BLaER1 (cell line): ENCODE data around the gene SUSD2.
A peak's percentile ranks its signal among the peaks of the same experiment; 100 is the strongest.
"Not testable (repeated sequence)": the region's sequence is repeated elsewhere in the genome, so short reads cannot be mapped to it uniquely, and the experiment has no call there.

ENCODE experiments used
- H3K27ac ChIP-seq: shearing (Covaris generic); formaldehyde crosslinking; 2 replicates; pipeline ENCODE4 v1.8.1; 2022
- H3K27me3 ChIP-seq: shearing (Covaris generic); formaldehyde crosslinking; 2 replicates; pipeline ENCODE4 v1.8.1; 2022
- H3K36me3 ChIP-seq: shearing (Covaris generic); formaldehyde crosslinking; 2 replicates; pipeline ENCODE4 v1.8.1; 2022
- H3K4me1 ChIP-seq: shearing (Covaris generic); formaldehyde crosslinking; 2 replicates; pipeline ENCODE4 v1.8.1; 2022
- H3K4me2 ChIP-seq: shearing (Covaris generic); formaldehyde crosslinking; 2 replicates; pipeline ENCODE4 v1.8.1; 2022
- H3K4me3 ChIP-seq: shearing (Covaris generic); formaldehyde crosslinking; 2 replicates; pipeline ENCODE4 v1.8.1; 2022
- H3K9ac ChIP-seq: shearing (Covaris generic); formaldehyde crosslinking; 2 replicates; pipeline ENCODE4 v1.8.1; 2022
- H3K9me3 ChIP-seq: shearing (Covaris generic); formaldehyde crosslinking; 2 replicates; pipeline ENCODE4 v1.8.1; 2022
- H4K20me1 ChIP-seq: shearing (Covaris generic); formaldehyde crosslinking; 2 replicates; pipeline ENCODE4 v1.8.1; 2022
- Cebpa-rat ChIP-seq: shearing (Covaris generic); IDR thresholded peaks from 2 replicates; pipeline ENCODE4 v1.8.1; 2022

SUSD2 gene

DNA sequence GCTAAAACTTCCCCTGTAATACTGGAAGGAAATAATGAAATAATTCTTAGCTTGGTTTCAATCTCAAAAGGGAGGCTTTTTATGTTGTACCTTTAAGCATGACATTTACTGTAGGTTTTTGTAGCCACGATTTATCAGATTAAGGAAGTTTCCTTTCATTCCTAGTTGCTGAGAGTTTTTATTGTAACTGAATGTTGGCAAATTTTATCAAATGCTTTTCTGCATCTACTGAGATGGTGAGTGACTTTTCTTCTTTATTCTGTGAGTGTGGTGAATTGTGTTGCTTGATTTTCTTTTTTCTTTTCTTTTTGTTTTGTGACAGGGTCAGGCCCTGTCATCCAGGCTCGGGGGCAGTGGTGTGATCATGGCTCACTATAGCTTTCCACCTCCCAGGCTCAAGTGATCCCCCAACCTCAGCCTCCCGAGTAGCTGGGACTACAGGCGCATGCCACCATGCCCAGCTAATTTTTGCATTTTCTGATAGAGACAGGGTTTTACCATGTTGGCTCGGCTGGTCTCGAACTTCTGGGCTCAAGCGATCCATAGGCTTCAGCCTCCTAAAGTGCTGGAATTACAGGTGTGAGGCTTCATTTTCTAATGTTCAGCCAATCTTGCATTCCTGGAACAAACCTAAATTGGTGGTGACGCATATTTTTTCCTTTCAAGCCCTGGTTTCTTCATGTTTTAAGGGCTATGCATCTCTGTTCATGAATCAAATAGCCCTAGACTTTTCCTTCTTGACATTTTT is 26.2 kb downstream of the SUSD2 start:
- Histone ChIP-seq H3K4me1 (peaks cover 49% of the 10 kb centered on the region), H3K9me3 (peaks cover 19% of the 10 kb centered on the region; the same call in 1 of the 2 replicates), H3K9ac (peak overlapping the region; percentile 53), H3K4me3 (peak overlapping the region; percentile 12; the same call in 1 of the 2 replicates), H4K20me1 (no peaks in the 10 kb centered on the region), H3K27ac (peak overlapping the region; percentile 72), H3K36me3 (no peaks in the 10 kb centered on the region), H3K4me2 (peak overlapping the region; percentile 88), H3K27me3 (no peaks in the 10 kb centered on the region)
- TF ChIP-seq Cebpa-rat: no peak

DNA sequence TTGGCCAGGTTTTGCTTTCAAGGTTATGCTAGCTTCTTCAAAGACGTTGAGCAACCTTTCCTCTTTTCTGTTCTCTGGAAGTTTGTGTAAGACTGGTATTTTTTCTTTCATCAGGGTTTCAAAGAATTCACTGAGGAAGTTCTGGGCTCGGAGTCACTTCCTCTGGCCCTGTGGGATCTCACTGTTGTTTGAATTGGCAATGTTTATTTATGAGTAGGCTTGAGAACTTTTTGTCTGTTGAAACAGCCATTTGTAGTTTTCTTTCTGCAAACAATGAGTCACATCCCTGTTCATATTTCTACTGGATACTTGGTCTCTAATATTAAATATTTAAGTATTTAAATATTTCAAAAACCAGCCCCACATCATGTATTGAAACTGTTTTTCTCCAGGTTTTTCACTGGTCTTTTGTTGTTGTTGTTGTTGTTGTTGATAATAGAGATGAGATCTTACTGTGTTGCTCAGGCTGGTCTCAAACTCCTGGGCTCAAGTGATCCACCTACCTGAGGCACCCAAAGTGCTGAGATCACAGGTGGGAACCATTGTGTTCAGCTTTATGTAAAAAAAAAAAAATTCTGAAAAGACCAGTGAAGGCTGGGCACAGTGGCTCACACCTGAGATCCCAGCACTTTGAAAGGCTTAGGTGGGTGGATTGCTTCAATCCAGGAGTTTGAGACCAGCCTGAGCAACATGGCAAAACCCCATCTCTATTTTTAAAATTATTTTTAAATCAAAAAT is 26.9 kb downstream of the SUSD2 start:
- Histone ChIP-seq H3K4me1 (peaks cover 52% of the 10 kb centered on the region), H3K9ac (peak overlapping the region; percentile 53), H4K20me1 (no peaks in the 10 kb centered on the region), H3K4me3 (peak overlapping the region; percentile 12; the same call in 1 of the 2 replicates), H3K27ac (peak overlapping the region; percentile 72), H3K36me3 (no peaks in the 10 kb centered on the region), H3K4me2 (peak overlapping the region; percentile 88), H3K27me3 (no peaks in the 10 kb centered on the region), H3K9me3 (peaks cover 18% of the 10 kb centered on the region; the same call in 1 of the 2 replicates)
- no peak for TF ChIP-seq Cebpa-rat

DNA sequence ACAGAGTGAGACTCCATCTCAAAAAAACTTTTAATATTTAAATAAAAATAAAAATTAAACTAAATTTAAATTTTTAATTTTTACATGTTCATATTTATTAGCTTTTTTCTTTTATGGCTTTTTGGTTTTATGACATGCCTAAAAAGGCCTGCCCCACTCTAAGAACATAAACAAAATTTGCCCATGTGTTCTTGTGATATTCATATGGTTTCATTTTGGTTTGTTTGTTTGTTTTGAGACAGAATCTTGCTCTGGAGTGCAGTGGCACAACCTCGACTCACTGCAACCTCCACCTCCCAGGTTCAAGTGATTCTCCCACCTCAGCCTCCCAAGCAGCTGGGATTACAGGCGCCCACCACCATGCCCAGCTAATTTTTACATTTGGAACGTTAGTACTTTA is 27.7 kb downstream of the SUSD2 start:
- TF ChIP-seq Cebpa-rat: no peak
- Histone ChIP-seq H3K9me3 (peaks cover 10% of the 10 kb centered on the region; the same call in 1 of the 2 replicates), H3K9ac (no peak overlapping the region), H3K4me2 (no peak overlapping the region; the same call in 1 of the 2 replicates), H3K4me1 (peaks cover 56% of the 10 kb centered on the region), H3K27me3 (no peaks in the 10 kb centered on the region), H3K27ac (no peak overlapping the region; the same call in 1 of the 2 replicates), H3K36me3 (no peaks in the 10 kb centered on the region), H4K20me1 (no peaks in the 10 kb centered on the region), H3K4me3 (no peak overlapping the region)

DNA sequence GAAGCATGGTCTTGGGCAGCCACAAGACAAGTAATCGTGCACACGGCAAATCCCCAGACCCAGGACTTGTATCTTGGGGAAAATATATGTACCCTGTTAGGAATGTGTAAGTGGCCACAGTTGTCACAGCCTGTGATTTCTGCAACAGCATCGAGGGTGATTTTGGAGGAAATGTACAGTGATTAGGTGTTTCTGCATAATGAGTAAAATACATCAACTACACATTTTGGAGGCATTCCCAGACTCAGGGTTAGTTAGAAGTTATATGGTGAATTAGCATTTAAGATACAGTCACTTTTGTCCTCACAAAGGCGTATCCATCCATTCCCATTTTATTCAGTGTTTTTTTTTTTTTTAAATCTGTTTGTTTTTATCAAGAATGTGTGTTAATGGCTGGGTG is 28.4 kb downstream of the SUSD2 start:
- no peak for TF ChIP-seq Cebpa-rat
- H4K20me1 ChIP-seq: no peaks in the 10 kb centered on the region
- no peaks in the 10 kb centered on the region for H3K36me3 ChIP-seq
- H3K9me3 ChIP-seq: peaks cover 4% of the 10 kb centered on the region; the same call in 1 of the 2 replicates
- no peaks in the 10 kb centered on the region for H3K27me3 ChIP-seq
- H3K4me1 ChIP-seq: peaks cover 51% of the 10 kb centered on the region
- no peak overlapping the region for H3K9ac ChIP-seq
- no peak overlapping the region for H3K4me2 ChIP-seq
- H3K27ac ChIP-seq: 0 out of 2 replicates have a peak overlapping the region, but pooled peaks have one; percentile 18
- no peak overlapping the region for H3K4me3 ChIP-seq

DNA sequence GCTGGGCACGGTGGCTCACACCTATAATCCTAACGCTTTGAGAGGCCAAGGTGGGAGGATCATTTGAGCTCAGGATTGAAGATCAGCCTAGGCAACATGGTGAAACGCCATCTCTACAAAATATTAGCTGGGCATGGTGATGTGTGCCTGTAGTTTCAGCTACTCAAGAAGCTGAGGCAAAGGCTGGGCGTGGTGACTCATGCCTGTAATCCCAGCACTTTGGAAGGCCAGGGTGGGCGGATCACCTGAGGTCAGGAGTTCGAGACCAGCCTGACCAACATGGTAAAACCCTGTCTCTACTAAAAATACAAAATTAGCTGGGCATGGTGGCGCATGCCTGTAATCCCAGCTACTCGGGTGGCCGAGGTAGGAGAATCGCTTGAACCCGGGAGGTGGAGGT is 29.1 kb downstream of the SUSD2 start:
- peaks cover 45% of the 10 kb centered on the region for H3K4me1 ChIP-seq
- H3K27ac ChIP-seq, H3K27me3 ChIP-seq: not testable (repeated sequence)

DNA sequence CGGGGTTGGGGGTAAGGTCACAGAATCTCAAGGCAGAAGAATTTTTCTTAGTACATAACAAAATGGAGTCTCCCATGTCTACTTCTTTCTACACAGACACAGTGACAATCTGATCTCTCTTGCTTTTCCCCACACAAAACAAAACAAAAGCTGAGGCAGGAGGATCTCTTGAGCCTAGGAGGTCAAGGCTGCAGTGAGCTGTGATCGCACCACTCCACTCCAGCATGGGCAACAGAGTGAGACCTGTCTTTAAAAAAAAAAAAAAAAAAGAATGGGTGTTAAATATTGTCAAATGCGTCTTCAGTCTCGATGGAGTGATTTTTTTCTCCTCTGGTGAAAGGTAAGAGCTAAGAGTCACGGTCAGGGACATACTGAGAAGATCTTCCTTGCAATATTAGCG is 30.4 kb downstream of the SUSD2 start:
- not testable (repeated sequence) for H3K36me3 ChIP-seq, H3K27me3 ChIP-seq, H3K9ac ChIP-seq, H3K4me2 ChIP-seq, H3K4me3 ChIP-seq, H4K20me1 ChIP-seq, H3K27ac ChIP-seq, H3K9me3 ChIP-seq
- H3K4me1 ChIP-seq: peaks cover 42% of the 10 kb centered on the region

More for the DNA sequence above, 29.1 kb downstream of the SUSD2 start:
- not testable (repeated sequence) for H3K36me3 ChIP-seq, H3K9ac ChIP-seq, H4K20me1 ChIP-seq, H3K9me3 ChIP-seq, H3K4me2 ChIP-seq, H3K4me3 ChIP-seq

DNA sequence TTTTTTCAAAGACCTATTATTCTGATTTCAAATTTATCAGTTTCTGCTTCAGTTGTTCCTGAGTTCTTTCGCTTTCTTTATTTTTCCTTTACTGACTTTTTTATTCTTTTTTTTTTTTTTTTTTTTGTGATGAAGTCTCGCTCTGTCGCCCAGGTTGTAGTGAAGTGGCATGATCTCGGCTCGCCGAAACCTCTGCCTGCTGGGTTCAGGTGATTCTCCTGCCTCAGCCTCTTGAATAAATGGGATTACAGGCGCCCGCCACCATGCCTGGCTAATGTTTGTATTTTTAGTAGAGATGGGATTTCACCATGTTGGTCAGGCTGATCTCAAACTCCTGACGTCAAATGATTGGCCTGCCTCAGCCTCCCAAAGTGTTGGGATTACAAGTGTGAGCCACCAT is 31.8 kb downstream of the SUSD2 start:
- not testable (repeated sequence) for H3K27me3 ChIP-seq, H3K9ac ChIP-seq

DNA sequence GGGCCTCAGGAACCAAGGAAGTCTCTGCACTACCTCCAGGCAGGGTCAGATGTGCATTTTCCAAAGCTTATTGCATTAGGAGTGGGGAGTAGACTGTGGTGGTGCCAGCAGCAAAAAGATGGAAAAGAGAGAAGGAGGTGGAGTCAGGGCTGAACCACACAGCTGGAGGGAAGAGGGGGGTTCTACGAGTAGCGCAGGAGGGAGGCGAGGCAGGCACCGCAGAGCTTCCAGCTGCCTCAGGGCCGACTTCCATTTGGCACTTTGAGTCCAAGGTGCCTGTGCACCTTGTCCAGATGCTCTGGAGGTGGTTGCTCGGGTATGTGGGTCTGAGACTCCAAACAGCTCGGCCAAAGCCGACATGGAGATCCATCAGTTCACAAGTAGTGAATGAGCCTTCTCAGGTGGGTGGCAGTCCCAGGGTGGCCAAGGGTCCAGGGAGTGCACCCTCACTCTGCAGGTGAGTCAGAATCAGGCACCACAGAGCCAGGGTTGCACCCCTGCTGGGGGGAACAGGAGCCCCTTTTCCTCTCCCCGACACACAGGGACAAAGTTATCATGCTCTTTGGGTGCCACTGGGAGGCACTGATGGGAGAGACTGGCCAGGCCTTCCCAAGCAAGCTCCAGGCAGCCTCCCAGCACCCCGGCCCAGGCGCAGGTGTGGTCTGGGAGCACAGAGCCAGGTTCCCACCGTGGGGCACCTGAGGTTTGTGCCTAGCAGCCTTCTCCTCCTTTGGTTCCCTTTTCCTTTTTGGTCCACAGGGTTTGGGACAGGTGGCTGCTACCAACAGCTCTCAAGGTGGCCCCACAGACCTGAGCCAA is 33.4 kb downstream of the SUSD2 start:
- Histone ChIP-seq H3K36me3 (no peaks in the 10 kb centered on the region), H3K9ac (no peak overlapping the region), H3K4me2 (no peak overlapping the region), H3K27me3 (no peaks in the 10 kb centered on the region), H3K4me3 (no peak overlapping the region), H3K4me1 (peaks cover 25% of the 10 kb centered on the region), H3K9me3 (no peaks in the 10 kb centered on the region), H4K20me1 (no peaks in the 10 kb centered on the region), H3K27ac (no peak overlapping the region)
- TF ChIP-seq Cebpa-rat: no peak

More for the DNA sequence above, 31.8 kb downstream of the SUSD2 start:
- not testable (repeated sequence) for H3K9me3 ChIP-seq, H3K36me3 ChIP-seq, H3K27ac ChIP-seq, H3K4me3 ChIP-seq, H4K20me1 ChIP-seq
- H3K4me1 ChIP-seq: peaks cover 36% of the 10 kb centered on the region
- peak overlapping the region; percentile 42 for H3K4me2 ChIP-seq

DNA sequence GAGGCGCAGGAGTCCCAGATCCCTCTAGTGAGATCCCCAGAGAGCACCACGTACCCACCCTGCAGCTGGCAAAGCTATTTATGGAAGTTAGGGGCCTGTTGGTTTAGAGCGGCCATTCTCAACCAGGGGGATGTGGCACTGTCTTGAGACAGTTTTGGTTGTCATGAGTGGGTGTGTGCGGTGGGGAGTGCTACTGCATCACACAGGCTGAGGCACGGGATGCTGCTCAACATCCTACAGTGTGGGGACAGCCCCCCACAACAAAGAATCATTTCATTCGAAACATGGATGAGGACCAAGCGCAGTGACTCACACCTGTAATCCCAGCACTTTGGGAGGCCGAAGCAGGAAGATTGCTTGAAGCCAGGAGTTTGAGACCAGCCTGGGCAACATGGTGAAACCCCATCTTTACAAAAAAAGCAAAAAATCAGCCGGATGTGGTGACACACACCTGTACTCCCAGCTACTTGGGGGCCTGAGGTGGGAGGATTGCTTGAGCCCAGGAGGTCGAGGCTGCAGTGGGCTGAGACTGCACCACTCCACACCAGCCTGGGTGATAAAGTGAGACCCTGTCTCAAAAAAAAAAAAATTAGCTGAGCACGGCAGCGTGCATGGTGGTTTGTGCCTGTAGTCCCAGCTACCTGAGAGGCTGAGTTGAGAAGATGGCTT is 35.4 kb downstream of the SUSD2 start:
- no peak for TF ChIP-seq Cebpa-rat
- Histone ChIP-seq H3K4me1 (peaks cover 25% of the 10 kb centered on the region), H3K4me3 (no peak overlapping the region), H3K9ac (peak overlapping the region; percentile 8; the same call in 1 of the 2 replicates), H4K20me1 (no peaks in the 10 kb centered on the region), H3K36me3 (no peaks in the 10 kb centered on the region), H3K4me2 (peak overlapping the region; percentile 80), H3K27ac (0 out of 2 replicates have a peak overlapping the region, but pooled peaks have one; percentile 19), H3K9me3 (no peaks in the 10 kb centered on the region), H3K27me3 (no peaks in the 10 kb centered on the region)
